ENCODE data around the gene FAF1.
A peak's percentile ranks its signal among the peaks of the same experiment; 100 is the strongest.

Gene FAF1

DNA sequence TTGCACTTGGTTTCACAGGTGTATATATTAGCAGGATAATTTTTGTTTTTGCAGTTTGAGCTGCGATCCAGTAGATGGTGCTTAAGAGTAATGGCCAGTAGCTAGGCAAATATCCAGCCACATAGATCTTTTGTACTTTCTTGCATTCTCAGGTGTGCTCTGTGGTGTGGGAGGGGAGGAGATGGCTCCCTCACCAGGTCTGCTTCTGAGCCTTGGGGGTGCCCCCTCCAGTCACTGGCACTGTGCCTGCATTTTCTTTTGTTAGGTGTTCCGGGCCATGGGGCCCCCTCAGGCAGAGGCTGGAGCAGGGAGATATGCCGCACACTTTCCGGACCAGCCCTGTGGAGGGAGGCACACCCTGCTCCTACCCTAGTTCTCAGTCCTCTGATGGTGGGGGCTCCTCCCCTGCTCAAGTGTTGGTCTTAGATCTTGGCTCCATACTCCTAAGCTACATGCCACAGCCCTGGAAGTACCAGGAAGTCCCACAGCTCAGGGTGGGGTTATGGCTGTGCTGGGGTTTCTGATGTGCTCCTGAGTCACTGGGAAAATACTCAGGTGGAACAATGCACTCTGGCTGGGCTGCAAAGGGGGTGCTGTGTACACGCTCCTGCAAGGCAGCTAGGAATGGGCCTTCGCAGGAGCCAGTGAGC is 339.3 kb downstream of the FAF1 start:
- Mint-ChIP-seq H3K27me3 (no peaks in the 10 kb centered on the region), H3K4me1 (peaks cover 2 to 6% of the 10 kb centered on the region in 2 donors), H3K36me3 (peaks cover 18 to 33% of the 10 kb centered on the region in 2 donors), H3K4me3 (no peak overlapping the region), H3K27ac (no peak overlapping the region), H3K9me3 (peaks cover 4 to 8% of the 10 kb centered on the region in 2 donors)
- ATAC-seq (replicated peaks), result no peak
- no peak for DNase-seq

- no peak for ATAC-seq (replicated peaks)
- Mint-ChIP-seq H3K27ac (no peak overlapping the region), H3K27me3 (no peaks in the 10 kb centered on the region), H3K4me3 (no peak overlapping the region), H3K36me3 (peaks cover 4 to 22% of the 10 kb centered on the region in 2 donors), H3K4me1 (peaks cover 6 to 7% of the 10 kb centered on the region in 2 donors), H3K9me3 (peaks cover 4 to 6% of the 10 kb centered on the region in 2 donors)
- DNase-seq, result no peak
These were observed 344.9 kb downstream of the FAF1 start for GRCh38 chr1:50615036-50615750.

GRCh38 chr1:50611675-50612074 is 348.4 kb downstream of the FAF1 start:
- Mint-ChIP-seq H3K9me3 (peaks cover 2 to 4% of the 10 kb centered on the region in 2 donors), H3K4me1 (peaks cover 6 to 7% of the 10 kb centered on the region in 2 donors), H3K36me3 (peaks cover 1 to 16% of the 10 kb centered on the region in 2 donors), H3K27me3 (no peaks in the 10 kb centered on the region), H3K4me3 (no peak overlapping the region), H3K27ac (no peak overlapping the region)
- no peak for ATAC-seq (replicated peaks)
- no peak for DNase-seq

- ATAC-seq (replicated peaks) (no peak), DNase-seq (no peak)
- no peak overlapping the region for H3K4me3 Mint-ChIP-seq
- peaks cover 0 to 12% of the 10 kb centered on the region in 2 donors for H3K36me3 Mint-ChIP-seq
- H3K9me3 Mint-ChIP-seq, result no peaks in the 10 kb centered on the region
- H3K27ac Mint-ChIP-seq, result peak overlapping the region; percentile 2
- no peaks in the 10 kb centered on the region for H3K27me3 Mint-ChIP-seq
- peaks cover 6 to 7% of the 10 kb centered on the region in 2 donors for H3K4me1 Mint-ChIP-seq
These were observed 349.5 kb downstream of the FAF1 start for GRCh38 chr1:50610563-50610962.

- H3K4me3 Mint-ChIP-seq, result no peak overlapping the region
- peaks cover 6 to 7% of the 10 kb centered on the region in 2 donors for H3K4me1 Mint-ChIP-seq
- H3K27ac Mint-ChIP-seq, result no peak overlapping the region
- no peak for DNase-seq
- H3K36me3 Mint-ChIP-seq, result peaks cover 0 to 12% of the 10 kb centered on the region in 2 donors
- no peak for ATAC-seq (replicated peaks)
- H3K9me3 Mint-ChIP-seq, result no peaks in the 10 kb centered on the region
- no peaks in the 10 kb centered on the region for H3K27me3 Mint-ChIP-seq
These were observed 350.6 kb downstream of the FAF1 start for GRCh38 chr1:50609508-50609907.

GRCh38 chr1:50605186-50605875 is 354.7 kb downstream of the FAF1 start:
- Mint-ChIP-seq H3K27ac (no peak overlapping the region), H3K36me3 (peaks cover 0 to 8% of the 10 kb centered on the region in 2 donors), H3K4me3 (no peak overlapping the region), H3K4me1 (no peaks in the 10 kb centered on the region), H3K27me3 (no peaks in the 10 kb centered on the region), H3K9me3 (no peaks in the 10 kb centered on the region)
- DNase-seq (no peak), ATAC-seq (replicated peaks) (no peak)

- ATAC-seq (replicated peaks) (no peak), DNase-seq (no peak)
- no peaks in the 10 kb centered on the region for H3K9me3 Mint-ChIP-seq
- peaks cover 0 to 8% of the 10 kb centered on the region in 2 donors for H3K36me3 Mint-ChIP-seq
- no peaks in the 10 kb centered on the region for H3K4me1 Mint-ChIP-seq
- H3K4me3 Mint-ChIP-seq, result no peak overlapping the region
- H3K27ac Mint-ChIP-seq, result peak overlapping the region; percentile 10
- no peaks in the 10 kb centered on the region for H3K27me3 Mint-ChIP-seq
These were observed 355.5 kb downstream of the FAF1 start for GRCh38 chr1:50604580-50604979.

DNA sequence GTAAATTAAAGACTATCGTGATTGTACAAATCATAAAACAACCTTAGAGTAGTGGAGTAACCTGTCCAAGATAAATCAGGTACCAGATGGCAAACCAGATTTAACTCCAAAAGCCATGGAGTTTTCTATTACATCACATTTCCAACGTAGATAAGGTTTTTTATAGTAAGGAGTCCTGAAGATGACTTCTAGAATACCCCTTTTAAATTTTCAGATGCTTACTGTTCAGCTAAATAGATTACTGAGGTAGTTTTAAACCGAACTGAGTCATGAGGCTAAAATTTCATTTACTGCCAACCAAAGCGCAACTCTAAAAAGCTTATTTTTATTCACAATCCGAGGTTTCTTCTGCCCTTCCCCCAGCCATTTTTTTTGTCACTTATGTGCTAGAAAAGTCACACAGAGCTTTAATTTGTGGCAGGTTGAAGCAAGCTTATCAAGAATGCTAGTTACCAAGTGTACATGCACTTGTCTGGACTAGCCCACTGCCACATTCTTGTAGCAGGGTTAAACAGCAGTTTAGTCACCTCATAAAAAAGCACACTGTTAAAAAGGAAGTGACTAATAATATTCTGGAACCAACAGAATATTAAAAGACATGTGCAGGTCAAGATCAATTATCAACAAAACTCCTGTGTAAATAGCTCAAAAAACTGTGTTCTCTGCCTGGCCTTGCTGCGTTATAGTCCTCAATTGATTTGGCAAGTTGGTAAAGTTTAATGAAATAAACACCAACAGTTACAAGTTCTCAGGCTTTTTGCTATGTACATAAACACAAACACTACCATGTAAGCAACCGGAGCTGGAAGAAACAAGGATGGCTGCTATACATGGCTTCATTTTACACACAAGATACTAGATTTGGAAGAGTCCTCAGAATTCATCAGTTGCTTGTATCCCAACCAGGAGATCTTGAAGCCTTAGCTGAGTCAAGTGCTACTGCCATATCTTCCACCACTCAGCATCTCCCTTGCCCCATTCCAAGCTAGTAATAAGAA is 356.5 kb downstream of the FAF1 start:
- Mint-ChIP-seq H3K36me3 (peaks cover 0 to 3% of the 10 kb centered on the region in 2 donors), H3K9me3 (no peaks in the 10 kb centered on the region), H3K4me1 (no peaks in the 10 kb centered on the region), H3K27me3 (no peaks in the 10 kb centered on the region), H3K27ac (no peak overlapping the region), H3K4me3 (no peak overlapping the region)
- ATAC-seq (replicated peaks) (no peak), DNase-seq (no peak)

DNA sequence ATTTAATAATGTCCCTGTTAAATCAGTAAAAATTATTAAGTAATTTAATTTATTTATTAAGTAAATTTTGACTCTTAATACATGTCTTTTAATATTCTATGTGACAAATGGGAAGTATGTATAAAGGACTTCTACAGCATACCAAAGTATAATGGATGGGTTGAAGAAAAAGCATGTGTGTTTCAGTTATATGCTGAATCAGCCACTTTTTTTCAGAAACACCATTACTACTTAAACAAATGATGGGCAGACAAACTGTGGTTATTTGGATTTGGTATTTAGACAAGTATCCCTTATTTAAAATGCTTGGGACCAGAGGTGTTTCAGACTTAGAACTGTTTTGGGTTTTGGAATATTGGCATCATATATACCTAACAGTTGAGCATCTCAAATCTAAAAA is 360.5 kb downstream of the FAF1 start:
- peaks cover 9% of the 10 kb centered on the region in 2 donors for H3K36me3 Mint-ChIP-seq
- DNase-seq, result no peak
- no peaks in the 10 kb centered on the region for H3K27me3 Mint-ChIP-seq
- H3K4me3 Mint-ChIP-seq, result no peak overlapping the region
- no peaks in the 10 kb centered on the region for H3K4me1 Mint-ChIP-seq
- H3K9me3 Mint-ChIP-seq, result no peaks in the 10 kb centered on the region
- no peak for ATAC-seq (replicated peaks)
- no peak overlapping the region for H3K27ac Mint-ChIP-seq

- ATAC-seq (replicated peaks), result no peak
- Mint-ChIP-seq H3K4me3 (no peak overlapping the region), H3K9me3 (no peaks in the 10 kb centered on the region), H3K27ac (no peak overlapping the region), H3K4me1 (no peaks in the 10 kb centered on the region), H3K36me3 (peaks cover 19 to 26% of the 10 kb centered on the region in 2 donors), H3K27me3 (no peaks in the 10 kb centered on the region)
- no peak for DNase-seq
These were observed 364.2 kb downstream of the FAF1 start for GRCh38 chr1:50595874-50596273.

- peaks cover 31 to 39% of the 10 kb centered on the region in 2 donors for H3K36me3 Mint-ChIP-seq
- no peaks in the 10 kb centered on the region for H3K27me3 Mint-ChIP-seq
- H3K4me3 Mint-ChIP-seq, result no peak overlapping the region
- H3K27ac Mint-ChIP-seq, result no peak overlapping the region
- DNase-seq, result no peak
- H3K9me3 Mint-ChIP-seq, result no peaks in the 10 kb centered on the region
- no peaks in the 10 kb centered on the region for H3K4me1 Mint-ChIP-seq
- ATAC-seq (replicated peaks), result no peak
These were observed 366.6 kb downstream of the FAF1 start for GRCh38 chr1:50593515-50593914.

DNA sequence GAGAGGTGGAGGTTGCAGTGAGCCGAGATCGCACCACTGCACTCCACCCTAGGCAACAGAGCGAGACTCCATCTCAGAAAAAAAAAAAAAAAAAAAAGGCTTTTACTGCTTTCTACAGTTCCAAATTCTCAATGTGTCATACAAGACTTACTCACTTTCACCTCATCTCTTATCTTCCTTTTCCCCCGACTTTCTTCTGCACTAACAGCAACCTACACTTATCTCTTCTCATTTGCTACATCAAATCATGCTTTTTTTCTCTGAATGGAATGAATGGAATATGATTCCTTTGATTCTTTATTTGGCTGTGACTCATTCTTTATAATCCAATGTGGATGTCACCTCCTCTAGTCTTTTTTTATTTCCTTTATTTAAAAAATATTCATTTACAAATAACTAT is 368.5 kb downstream of the FAF1 start:
- no peaks in the 10 kb centered on the region for H3K4me1 Mint-ChIP-seq
- ATAC-seq (replicated peaks), result no peak

DNA sequence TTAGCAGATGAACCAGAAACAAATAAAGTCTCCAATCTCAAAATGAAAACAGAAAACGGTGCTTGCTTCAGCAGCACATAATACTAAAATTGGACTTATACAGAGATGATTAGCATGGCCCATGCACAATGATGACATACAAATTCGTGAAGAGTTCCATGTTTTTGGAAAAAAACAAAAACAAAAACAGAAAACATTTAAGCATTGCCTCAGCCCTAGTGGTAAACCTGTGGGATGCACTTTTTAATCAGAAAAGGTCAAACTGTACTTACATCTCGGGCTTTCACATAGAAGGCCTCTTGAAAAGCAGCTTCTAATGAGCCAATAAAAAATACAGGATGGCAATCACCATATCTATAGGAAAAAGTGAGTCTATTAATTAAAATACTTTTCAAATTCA is 377.7 kb downstream of the FAF1 start:
- peaks cover 8 to 22% of the 10 kb centered on the region in 2 donors for H3K36me3 Mint-ChIP-seq
- H3K27me3 Mint-ChIP-seq, result no peaks in the 10 kb centered on the region

More for the DNA sequence above, 368.5 kb downstream of the FAF1 start:
- H3K4me3 Mint-ChIP-seq, result no peak overlapping the region
- no peak overlapping the region for H3K27ac Mint-ChIP-seq
- H3K27me3 Mint-ChIP-seq, result no peaks in the 10 kb centered on the region
- no peak for DNase-seq
- peaks cover 38 to 49% of the 10 kb centered on the region in 2 donors for H3K36me3 Mint-ChIP-seq
- no peaks in the 10 kb centered on the region for H3K9me3 Mint-ChIP-seq

GRCh38 chr1:50570066-50570468 is 390.0 kb downstream of the FAF1 start:
- H3K36me3 Mint-ChIP-seq, result peaks cover 16 to 36% of the 10 kb centered on the region in 2 donors
- no peak overlapping the region for H3K27ac Mint-ChIP-seq
- H3K4me3 Mint-ChIP-seq, result no peak overlapping the region
- DNase-seq, result no peak
- ATAC-seq (replicated peaks), result no peak
- H3K27me3 Mint-ChIP-seq, result no peaks in the 10 kb centered on the region
- H3K9me3 Mint-ChIP-seq, result no peaks in the 10 kb centered on the region
- H3K4me1 Mint-ChIP-seq, result no peaks in the 10 kb centered on the region

More for the DNA sequence above, 377.7 kb downstream of the FAF1 start:
- Mint-ChIP-seq H3K9me3 (no peaks in the 10 kb centered on the region), H3K4me3 (no peak overlapping the region), H3K27ac (no peak overlapping the region), H3K4me1 (no peaks in the 10 kb centered on the region)
- DNase-seq (no peak), ATAC-seq (replicated peaks) (no peak)

All from stimulated activated naive B cell treated with anti-CD40 and anti-IgM and Interleukin-4, amounts not matched to agents 10 μg/mL and 1 μg/mL and 100 μg/mL, for 72 hours (primary cell).